ENCODE measurements around the gene ZNF544. TPM values are rescaled to one million over a fixed set of nuclear protein-coding genes. Genes with fewer than 3 reads are reported as not detected.

Gene ZNF544
- total and polyA plus RNA-seq, 2 experiments from 2014 or later = 35.9 to 103 TPM

GRCh38 chr19:58213075-58213369, 15.7 kb upstream of the ZNF544 start:
- Histone ChIP-seq H3K36me3 (peaks cover 35% of the 10 kb centered on the region), H3K4me1 (ENCODE audit: low read depth) (no peaks in the 10 kb centered on the region), H3K27me3 (no peaks in the 10 kb centered on the region), H3K4me3 (no peak overlapping the region), H3K9me3 (ENCODE audit: low read depth) (peaks cover 4% of the 10 kb centered on the region), H3K27ac (no peak overlapping the region)
- TF ChIP-seq, protein P1, sequence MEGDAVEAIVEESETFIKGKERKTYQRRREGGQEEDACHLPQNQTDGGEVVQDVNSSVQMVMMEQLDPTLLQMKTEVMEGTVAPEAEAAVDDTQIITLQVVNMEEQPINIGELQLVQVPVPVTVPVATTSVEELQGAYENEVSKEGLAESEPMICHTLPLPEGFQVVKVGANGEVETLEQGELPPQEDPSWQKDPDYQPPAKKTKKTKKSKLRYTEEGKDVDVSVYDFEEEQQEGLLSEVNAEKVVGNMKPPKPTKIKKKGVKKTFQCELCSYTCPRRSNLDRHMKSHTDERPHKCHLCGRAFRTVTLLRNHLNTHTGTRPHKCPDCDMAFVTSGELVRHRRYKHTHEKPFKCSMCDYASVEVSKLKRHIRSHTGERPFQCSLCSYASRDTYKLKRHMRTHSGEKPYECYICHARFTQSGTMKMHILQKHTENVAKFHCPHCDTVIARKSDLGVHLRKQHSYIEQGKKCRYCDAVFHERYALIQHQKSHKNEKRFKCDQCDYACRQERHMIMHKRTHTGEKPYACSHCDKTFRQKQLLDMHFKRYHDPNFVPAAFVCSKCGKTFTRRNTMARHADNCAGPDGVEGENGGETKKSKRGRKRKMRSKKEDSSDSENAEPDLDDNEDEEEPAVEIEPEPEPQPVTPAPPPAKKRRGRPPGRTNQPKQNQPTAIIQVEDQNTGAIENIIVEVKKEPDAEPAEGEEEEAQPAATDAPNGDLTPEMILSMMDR (IDR thresholded peaks at IDR 0.05; ENCODE audit: low read depth, low read length) = no peak
- no peak for DNase-seq (ENCODE audit: low read depth in 1 of 2, low spot score in 1 of 2)

DNA sequence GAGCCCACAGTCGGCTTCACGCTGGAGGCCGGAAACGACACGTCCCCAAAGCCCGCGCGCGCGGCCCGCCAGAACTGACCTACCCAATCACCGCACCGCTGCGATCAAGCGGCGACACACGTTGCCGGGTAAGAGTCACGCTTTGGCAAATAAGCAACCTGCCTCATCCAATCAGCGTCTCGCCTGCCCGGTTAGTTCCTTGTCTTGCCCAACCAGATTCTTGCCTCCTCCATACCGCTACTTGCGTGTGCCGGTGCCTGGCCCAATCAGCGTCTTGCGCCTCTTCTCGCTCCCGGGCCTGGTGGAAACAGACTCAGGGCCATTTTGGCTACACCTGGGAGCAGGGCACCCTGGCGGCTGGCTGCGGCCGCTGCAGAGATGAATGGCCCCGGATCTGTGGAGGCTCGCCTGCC, 11.6 kb upstream of the ZNF544 start:
- Histone ChIP-seq H3K36me3 (peaks cover 17% of the 10 kb centered on the region), H3K9me3 (ENCODE audit: low read depth) (peaks cover 4% of the 10 kb centered on the region), H3K4me3 (no peak overlapping the region), H3K4me1 (ENCODE audit: low read depth) (no peaks in the 10 kb centered on the region), H3K27ac (no peak overlapping the region), H3K27me3 (no peaks in the 10 kb centered on the region)
- DNase-seq (ENCODE audit: low read depth in 1 of 2, low spot score in 1 of 2) = no peak
- TF ChIP-seq, protein P1 (IDR thresholded peaks at IDR 0.05; ENCODE audit: low read depth, low read length) = no peak

- Histone ChIP-seq H3K9me3 (ENCODE audit: low read depth) (peaks cover 4% of the 10 kb centered on the region), H3K4me3 (no peak overlapping the region), H3K4me1 (ENCODE audit: low read depth) (no peaks in the 10 kb centered on the region), H3K27me3 (no peaks in the 10 kb centered on the region), H3K27ac (no peak overlapping the region), H3K36me3 (peaks cover 10% of the 10 kb centered on the region)
- TF ChIP-seq, protein P1 (IDR thresholded peaks at IDR 0.05; ENCODE audit: low read depth, low read length) = no peak
- DNase-seq (ENCODE audit: low read depth in 1 of 2, low spot score in 1 of 2) = no peak
These were observed 10.9 kb upstream of the ZNF544 start for GRCh38 chr19:58217607-58218391.

DNA sequence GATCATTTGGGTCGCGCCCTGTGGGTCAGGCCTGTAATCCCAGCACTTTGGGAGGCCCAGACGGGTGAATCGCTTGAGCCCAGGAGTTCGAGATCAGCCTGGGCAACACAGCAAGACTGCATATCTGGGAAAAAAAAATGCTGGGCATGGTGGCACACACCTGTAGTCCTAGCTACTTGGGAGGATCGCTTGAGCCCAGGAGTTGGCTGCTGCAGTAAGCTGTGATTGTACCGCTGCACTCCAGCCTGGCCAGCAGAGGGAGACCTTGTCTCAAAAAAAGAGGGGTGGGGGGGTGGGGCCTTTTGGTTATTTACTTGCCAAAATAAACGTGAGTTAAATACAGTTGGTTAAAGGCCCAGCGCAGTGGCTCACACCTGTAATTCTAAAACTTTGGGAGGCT, 9.8 kb upstream of the ZNF544 start:
- H3K4me3 ChIP-seq = no peak overlapping the region
- no peaks in the 10 kb centered on the region for H3K36me3 ChIP-seq
- no peak overlapping the region for H3K27ac ChIP-seq
- TF ChIP-seq, protein P1 (IDR thresholded peaks at IDR 0.05; ENCODE audit: low read depth, low read length) = peak; percentile 13
- DNase-seq (ENCODE audit: low read depth in 1 of 2, low spot score in 1 of 2) = peak; percentile 18 to 44
- no peaks in the 10 kb centered on the region for H3K27me3 ChIP-seq
- no peaks in the 10 kb centered on the region for H3K9me3 ChIP-seq (ENCODE audit: low read depth)
- no peaks in the 10 kb centered on the region for H3K4me1 ChIP-seq (ENCODE audit: low read depth)

DNA sequence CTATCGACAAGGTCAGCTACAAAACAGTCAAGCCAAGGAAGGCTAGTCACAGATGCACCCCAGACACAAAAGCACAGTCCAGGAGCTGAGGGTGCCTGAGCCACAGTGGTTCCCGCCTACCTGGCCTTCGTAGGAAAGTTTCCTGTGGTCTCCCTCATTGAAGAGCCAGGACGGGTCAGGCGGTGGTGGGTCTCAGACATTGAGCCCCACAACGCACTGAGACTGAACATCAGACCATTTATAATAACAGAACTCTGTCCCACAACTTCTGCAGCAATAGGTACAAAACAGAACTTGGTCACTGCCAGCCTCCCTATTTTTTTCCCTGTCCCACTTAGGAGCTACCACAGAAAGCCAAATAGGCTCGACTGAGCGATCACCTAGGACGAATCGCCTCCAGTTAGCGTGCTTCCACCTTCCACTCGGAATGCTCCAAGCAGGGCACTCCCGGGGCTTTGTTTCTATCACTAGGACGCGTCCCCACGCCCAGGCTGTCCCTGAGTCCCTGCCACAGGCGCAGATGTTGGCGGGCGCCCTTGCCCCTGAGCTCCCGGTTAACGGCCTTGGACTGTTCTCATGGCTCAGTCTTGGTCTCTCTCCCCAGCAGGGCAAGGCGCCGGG, 640 bp upstream of the ZNF544 start:
- H3K36me3 ChIP-seq = peaks cover 24% of the 10 kb centered on the region
- TF ChIP-seq, protein P1 (IDR thresholded peaks at IDR 0.05; ENCODE audit: low read depth, low read length) = no peak
- H3K9me3 ChIP-seq (ENCODE audit: low read depth) = no peaks in the 10 kb centered on the region
- peak overlapping the region; percentile 53 for H3K4me3 ChIP-seq
- DNase-seq (ENCODE audit: low read depth in 1 of 2, low spot score in 1 of 2) = peak in 1 of 2 donors; percentile 19
- H3K4me1 ChIP-seq (ENCODE audit: low read depth) = peaks cover 5% of the 10 kb centered on the region
- peak overlapping the region; percentile 84 for H3K27ac ChIP-seq
- H3K27me3 ChIP-seq = no peaks in the 10 kb centered on the region
